NCI-H2196 (cell line): ENCODE results near the gene SCGB1C1.
"Not testable (repeated sequence)": the region's sequence is repeated elsewhere in the genome, so short reads cannot be mapped to it uniquely, and the experiment has no call there.

Experiments used
- DNase-seq: peaks from one replicate; lab custom pipeline; 2025; ENCODE audit not compliant: unreplicated experiment; lab: John Stamatoyannopoulos, UW

SCGB1C1 gene

DNA sequence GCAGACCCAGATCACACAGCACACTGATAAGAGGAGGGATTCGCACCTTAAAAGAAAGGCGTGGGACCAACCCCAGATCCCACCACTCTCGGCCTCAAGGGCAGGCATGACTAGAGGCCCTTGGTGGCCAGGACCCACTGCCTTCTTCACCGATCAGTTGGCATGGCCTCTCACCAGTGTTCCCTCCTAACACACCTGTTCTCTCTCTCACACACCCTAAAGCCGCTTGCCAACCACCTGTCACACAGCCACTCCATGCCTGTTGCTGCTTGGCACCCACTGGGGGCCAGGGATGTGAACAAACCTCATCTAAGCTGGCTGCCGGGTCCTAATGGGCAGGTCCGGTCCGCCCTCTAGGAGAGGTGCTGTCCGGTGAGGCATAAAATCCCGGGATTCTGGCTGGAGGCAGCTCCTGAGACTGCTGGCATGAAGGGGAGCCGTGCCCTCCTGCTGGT, at the start of gene SCGB1C1:
TSS of gene SCGB1C1 (plus strand) at position 405 of the 455 bp plus-strand sequence. CDS start at position 427, 22 bp downstream.
- not testable (repeated sequence) for DNase-seq

- DNase-seq: not testable (repeated sequence)
These were observed 12.6 kb upstream of the SCGB1C1 start for GRCh38 chr11:180242-180641.

DNA sequence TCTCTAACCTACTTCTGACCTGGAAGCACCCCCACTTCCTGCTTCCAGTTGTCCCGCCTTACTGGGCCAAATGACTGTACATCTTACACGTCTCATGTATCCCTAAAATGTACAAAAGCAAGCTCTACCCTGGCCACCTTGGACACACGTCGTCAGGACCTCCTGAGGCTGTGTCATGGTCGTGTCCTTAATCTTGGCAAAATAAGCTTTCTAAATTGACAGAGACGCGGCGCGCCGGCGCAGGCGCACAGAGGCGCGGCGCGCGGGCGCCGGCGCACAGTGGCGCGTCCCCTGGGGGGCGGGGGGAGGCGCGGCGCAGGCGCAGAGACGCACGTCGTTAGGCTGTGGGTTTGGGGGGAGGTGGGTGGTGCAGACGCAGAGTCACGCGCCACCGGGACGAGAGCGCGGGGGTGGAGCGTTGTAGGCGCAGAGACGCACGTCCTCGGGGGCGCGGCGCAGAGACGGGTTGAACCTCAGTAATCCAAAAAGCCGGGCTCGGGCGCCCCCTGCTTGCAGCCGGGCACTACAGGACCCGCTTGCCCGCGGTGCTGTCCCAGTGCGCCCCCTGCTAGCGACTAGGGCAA, 3.6 kb upstream of the SCGB1C1 start:
- not testable (repeated sequence) for DNase-seq

DNA sequence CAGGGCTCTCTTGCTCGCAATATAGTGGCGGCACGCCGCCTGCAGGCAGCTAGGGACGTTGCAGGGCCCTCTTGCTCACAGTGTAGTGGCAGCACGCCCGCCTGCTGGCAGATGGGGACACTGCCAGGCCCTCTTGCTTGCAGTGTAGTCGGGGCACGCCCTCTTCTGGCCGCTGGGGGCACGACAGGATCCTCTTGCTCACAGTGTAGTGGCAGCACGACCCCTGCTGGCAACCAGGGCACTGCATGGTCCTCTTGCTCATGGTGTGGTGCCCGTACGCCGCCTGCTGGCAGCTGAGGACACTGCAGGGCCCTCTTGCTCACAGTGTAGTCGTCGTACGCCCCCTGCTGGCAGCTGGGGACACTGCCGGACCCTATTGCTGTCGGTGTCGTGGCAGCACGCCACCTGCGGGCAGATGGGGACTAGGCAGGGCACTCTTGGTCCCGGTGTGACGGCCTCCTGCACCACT, 3.0 kb upstream of the SCGB1C1 start:
- DNase-seq: not testable (repeated sequence)

GRCh38 chr11:190546-190945, 2.3 kb upstream of the SCGB1C1 start:
- DNase-seq: not testable (repeated sequence)

DNA sequence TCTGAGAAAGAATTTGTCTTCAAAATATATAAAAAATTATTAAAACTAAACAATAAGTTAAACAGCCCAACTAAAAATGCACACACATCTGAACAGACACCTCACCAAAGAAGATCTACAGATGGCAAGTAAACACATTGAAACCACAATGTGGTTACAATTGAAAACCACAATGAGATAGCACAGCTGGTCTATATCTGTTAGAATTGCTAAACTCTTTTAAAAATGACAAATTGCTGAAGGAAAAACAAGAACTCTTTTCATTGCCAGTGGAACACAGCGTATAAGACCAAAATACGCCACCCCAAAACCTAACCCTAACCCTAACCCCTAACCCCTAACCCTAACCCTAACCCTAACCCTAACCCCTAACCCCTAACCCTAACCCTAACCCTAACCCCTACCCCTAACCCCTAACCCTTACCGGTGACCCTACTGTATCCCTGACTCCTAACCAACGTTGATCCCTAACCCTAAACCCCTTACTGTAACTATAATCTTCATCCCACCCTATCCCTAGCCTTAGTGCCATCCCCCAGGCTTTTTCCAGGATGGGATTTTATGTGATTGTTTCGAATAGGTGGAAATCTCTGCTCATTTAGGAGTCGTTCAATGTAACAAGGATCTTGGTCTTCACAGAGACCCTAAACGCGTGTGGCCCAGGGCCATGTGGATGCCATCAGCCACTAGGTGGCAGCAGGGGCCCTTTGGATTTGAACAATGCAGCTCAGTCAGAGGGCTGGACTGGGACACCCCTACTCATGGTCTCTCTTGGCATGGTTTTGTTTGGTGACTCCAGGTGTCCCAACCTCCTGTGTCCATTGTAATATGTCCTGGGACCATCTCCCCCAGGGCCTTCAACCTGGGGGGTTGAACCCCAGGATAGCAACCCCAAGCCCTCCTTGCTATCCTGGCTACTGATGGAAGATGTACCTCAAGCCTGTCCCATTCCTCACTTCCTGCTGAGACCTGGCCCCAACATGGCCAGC, 1.1 kb upstream of the SCGB1C1 start:
- not testable (repeated sequence) for DNase-seq

DNA sequence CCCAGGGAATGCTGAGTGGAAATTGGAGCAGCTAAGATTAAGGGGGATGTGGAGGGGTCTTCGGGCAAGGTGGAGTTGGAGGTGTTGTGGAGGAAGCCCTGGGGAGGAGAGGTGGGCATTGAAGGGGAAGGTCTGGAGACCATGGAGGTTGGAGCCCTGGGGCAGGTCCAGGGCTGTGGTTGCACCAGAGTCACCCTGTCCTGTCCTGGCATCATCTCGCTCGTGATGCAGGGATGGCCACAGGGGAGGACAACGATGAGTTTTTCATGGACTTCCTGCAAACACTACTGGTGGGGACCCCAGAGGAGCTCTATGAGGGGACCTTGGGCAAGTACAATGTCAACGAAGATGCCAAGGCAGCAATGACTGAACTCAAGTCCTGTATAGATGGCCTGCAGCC, 603 bp downstream of the SCGB1C1 start:
- not testable (repeated sequence) for DNase-seq

GRCh38 chr11:196786-197731, 4.2 kb downstream of the SCGB1C1 start:
- no peak for DNase-seq

- DNase-seq: no peak
These were observed 4.9 kb downstream of the SCGB1C1 start for GRCh38 chr11:197741-198235.

DNA sequence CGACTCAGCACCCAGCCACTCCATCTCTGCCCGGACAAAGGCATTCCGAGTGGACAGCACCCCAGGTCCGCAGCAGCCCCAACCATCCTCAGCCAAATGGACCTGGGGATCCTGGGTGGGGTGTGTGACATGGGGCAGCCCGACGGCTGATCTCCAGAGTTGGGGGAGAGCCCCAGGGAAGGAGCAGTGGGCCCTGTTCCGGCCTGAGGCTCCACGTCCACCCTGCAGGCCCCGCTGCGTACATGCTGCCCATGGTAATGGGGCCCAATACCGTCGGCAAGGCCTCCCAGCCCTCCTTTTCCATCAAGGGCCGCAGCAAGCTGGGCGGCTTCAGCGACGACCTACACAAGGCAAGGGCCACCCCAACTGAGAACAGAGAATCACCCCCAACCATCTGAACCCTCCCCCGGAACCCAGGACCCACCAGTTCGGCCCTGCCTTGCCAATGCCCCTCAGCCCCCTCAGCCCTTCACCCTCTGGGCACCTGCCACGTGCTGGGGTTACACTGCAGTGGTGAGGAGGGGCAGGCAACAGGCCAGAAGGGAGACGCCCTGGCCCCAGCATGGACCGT, 5.4 kb downstream of the SCGB1C1 start:
- DNase-seq: no peak

DNA sequence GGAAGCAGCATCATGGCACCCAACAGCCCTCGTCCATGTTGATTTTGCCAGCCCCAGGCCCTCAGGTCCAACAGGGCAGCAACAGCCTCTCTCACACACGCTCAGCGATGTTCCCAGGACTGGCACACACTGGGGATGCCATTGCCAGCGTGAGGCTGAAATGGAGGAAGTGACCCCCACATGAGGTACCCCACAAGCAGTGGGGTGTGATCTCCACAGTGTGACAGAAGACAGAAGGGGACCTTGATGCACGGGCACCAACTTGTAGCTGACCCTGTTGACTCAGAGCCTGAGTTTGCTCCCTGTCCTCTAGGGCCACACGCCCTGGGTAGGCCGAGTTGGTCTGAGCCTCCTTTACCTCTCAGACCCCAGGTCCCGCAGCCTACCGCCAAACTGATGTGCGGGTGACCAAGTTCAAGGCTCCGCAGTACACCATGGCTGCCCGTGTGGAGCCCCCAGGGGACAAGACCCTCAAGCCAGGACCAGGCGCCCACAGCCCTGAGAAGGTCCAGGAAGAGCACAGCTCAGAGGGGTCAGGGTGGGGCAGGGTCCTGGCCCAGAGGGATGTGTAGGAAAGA, 6.2 kb downstream of the SCGB1C1 start:
- DNase-seq: no peak

DNA sequence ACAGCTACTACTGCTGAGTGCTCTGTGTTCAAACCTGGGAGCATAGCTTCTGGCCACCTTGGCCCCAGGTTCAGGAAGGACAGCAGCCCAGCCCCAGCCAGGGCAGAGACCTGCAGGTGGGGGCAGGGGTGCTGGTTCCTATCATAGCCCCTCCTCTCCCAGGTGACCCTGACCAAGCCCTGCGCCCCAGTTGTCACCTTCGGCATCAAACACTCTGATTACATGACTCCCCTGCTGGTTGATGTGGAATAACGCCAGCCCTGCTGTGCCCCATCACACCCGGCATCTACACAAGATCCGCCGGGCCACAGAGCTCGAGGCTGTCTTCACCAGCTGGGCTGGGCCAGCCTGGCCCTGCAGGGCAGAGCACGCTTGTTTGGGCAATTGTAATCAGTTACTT, 6.9 kb downstream of the SCGB1C1 start:
- no peak for DNase-seq

DNA sequence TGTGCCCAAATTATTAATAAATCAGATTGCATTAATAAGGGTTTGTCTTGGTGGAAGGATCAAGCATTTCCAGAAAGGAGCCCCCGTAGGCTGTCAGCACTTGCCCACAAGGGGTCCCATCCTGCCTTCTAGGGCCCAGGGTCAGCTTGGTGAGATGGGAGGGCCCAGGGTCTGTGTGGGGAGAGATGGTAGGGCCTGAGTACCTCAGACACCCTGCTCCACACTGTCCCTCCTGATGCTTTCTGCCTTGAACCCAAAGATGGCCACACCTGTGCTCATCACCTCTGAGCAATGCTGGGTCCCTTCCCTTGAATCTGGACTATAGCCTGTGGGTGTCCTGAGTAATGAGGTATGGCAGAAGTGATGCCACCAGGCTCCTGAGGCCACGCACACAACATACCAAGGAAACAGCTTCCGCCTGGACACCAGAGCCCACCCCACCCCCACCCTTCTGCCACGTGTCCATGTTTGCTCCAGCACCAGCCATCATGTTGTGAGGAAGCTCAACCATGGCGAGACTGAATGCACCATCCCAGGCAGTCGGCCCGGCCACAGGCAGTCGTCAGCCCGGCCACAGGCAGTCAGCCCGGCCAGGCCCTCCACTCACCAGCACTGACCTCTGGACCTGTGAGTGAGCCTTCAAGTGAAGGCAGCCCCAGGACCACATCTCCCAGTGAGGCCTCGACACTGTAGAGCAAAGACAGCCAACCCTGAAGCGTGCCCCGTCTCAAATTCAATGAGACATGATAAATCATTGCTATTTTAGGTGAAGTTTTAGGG, 7.5 kb downstream of the SCGB1C1 start:
- DNase-seq: no peak

DNA sequence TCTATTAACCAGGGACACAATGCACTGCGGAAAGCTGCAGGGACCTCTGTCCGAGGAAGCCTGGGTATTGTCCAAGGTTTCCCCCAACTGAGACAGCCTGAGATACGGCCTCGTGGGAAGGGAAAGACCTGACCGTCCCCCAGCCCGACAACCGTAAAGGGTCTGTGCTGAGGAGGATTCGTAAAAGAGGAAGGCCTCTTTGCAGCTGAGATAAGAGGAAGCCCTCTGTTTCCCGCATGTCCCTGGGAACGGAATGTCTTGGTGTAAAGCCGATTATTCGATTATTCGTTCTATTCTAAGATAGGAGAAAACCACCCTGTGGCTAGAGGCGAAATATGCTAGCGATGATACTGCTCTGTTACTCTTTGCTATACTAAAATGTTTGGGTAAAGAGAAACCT, 9.1 kb downstream of the SCGB1C1 start:
- DNase-seq: no peak

DNA sequence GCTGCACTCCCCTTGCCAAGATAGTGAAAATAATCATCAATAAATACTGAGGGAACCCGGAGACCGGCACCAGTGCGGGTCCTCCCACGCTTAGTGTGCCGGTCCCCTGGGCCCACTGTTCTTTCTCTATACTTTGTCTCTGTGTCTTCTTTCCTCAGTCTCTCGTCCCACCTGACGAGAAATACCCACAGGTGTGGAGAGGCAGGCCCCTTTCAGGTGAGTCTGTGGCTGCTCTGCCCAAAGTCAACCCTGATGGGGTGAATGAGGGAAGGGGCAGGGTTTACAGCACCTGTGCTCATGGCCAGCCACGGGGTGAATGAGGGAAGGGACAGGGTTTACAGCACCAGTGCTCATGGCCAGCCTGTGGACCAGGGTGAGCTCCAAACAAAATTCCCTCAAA, 9.6 kb downstream of the SCGB1C1 start:
- no peak for DNase-seq

- DNase-seq: no peak
These were observed 10.4 kb downstream of the SCGB1C1 start for GRCh38 chr11:203056-203944.

DNA sequence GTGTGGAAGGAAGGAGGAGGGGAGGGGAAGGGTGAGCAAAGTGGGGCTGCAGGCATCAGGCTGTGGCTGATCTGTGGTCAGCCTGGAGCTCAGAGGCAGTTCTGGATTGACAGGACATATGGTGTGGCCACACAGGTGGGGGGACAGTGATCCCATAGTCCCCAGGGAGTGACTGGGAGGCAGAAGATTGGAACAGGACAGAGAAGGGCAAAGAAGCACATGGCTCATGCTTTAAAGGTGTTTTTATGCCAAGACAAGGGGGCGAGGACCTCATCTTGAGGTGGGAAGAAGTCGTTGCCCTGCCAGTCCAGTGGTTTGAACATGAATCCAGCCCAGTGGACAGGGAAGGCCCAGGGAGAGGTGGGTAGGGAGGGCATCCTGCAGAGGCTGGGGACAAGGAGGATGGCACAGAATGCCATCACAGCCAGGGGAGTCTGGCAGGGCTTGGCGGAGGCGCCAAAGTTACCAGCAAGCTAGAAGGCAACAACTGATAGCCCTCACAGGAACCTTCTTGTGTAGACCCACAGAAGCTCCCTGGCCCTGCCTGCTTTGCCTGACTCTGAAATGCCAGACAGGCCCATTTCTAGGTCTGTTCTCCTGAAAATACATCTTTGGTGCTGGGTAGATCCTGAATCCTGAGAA, 11.2 kb downstream of the SCGB1C1 start:
- DNase-seq: no peak
